ENCODE data around the gene FAM32A. TPM values are rescaled to one million over a fixed set of nuclear protein-coding genes. Genes with fewer than 3 reads are reported as not detected.

The FAM32A gene
- total RNA-seq, 1 donor from 2014 or later = 59.9 TPM

- TF ChIP-seq CTCF (IDR thresholded peaks at IDR 0.05) = no peak
- no peak overlapping the region for H3K27ac ChIP-seq
- ATAC-seq (no peak), DNase-seq (no peak)
- H3K9me3 ChIP-seq = no peaks in the 10 kb centered on the region
- no peak overlapping the region for H3K4me3 ChIP-seq
- intact Hi-C loops (cut with DNase I) = no loop called here
- no peaks in the 10 kb centered on the region for H3K27me3 ChIP-seq (ENCODE audit: low read depth)
- no peaks in the 10 kb centered on the region for H3K4me1 ChIP-seq
- peaks cover 98% of the 10 kb centered on the region for H3K36me3 ChIP-seq
Measured at GRCh38 chr19:16227837-16228636, 42.8 kb downstream of the FAM32A start.

DNA sequence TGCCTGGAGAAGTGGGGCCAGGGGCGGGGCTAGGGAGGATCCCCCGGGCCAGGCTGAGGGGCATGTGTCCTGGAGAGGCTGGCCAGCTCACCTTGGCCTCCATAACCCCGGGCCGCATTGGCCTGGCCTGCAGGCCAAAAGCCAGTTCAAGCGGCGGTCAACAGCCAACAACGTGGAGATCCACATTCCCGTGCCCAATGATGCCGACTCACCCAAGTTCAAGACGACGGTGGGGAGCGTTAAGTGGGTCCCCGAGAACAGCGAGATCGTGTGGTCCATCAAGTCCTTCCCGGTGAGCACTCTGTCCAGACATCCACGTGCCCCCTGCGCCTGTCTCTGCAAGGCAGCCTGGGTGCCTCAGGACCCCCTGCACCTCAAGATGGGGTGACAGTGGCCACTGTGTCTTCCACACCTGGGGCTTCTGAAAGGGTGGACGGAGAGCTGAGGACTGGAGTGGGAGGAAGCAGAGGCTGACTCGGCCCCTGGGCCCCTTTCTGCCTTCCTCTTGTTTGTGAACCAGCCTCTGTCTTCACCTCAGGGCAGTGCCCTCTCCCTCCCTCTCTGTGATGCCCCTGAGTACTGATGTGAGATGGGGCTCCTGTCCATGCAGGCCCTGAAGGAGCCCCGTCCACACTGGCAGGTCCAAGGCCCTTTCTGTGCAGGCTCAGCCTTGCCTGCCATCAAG lies 43.6 kb downstream of the FAM32A start:
- H3K27ac ChIP-seq = no peak overlapping the region
- no peaks in the 10 kb centered on the region for H3K9me3 ChIP-seq
- intact Hi-C loops (cut with DNase I) = no loop called here
- peaks cover 98% of the 10 kb centered on the region for H3K36me3 ChIP-seq
- no peak for ATAC-seq
- no peaks in the 10 kb centered on the region for H3K27me3 ChIP-seq (ENCODE audit: low read depth)
- no peak for DNase-seq
- TF ChIP-seq CTCF (IDR thresholded peaks at IDR 0.05) = no peak
- no peak overlapping the region for H3K4me3 ChIP-seq
- H3K4me1 ChIP-seq = no peaks in the 10 kb centered on the region

- no peak for TF ChIP-seq CTCF (IDR thresholded peaks at IDR 0.05)
- no peak for DNase-seq
Measured at GRCh38 chr19:16229322-16229641, 44.1 kb downstream of the FAM32A start.

DNA sequence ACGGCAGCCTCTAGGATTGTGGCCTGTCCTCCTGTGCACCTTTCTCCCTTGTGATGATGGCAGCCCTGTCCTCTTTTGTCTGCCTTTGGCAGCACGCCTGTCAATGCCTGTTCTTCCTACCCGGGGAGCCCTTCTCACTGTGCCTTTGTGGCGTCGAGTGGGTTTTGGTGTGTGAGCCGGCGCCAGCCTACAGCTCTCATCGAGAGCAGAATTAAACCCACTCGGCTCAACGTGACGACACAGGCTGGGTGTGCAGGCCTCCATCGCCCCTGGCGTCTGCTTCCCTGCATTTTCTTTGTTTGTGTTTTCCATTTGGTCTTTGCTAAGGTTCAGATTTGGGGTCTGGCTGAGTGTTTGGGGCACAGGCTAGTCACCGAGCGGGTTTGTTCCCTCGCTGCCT lies 46.9 kb downstream of the FAM32A start:
- intact Hi-C loops (cut with DNase I) = no loop called here

More at GRCh38 chr19:16229322-16229641, 44.1 kb downstream of the FAM32A start:
- no peak for ATAC-seq
- Histone ChIP-seq H3K27me3 (ENCODE audit: low read depth) (no peaks in the 10 kb centered on the region), H3K4me1 (no peaks in the 10 kb centered on the region), H3K4me3 (no peak overlapping the region), H3K9me3 (no peaks in the 10 kb centered on the region), H3K36me3 (peaks cover 98% of the 10 kb centered on the region), H3K27ac (no peak overlapping the region)
- intact Hi-C loops (cut with DNase I) = no loop called here

DNA sequence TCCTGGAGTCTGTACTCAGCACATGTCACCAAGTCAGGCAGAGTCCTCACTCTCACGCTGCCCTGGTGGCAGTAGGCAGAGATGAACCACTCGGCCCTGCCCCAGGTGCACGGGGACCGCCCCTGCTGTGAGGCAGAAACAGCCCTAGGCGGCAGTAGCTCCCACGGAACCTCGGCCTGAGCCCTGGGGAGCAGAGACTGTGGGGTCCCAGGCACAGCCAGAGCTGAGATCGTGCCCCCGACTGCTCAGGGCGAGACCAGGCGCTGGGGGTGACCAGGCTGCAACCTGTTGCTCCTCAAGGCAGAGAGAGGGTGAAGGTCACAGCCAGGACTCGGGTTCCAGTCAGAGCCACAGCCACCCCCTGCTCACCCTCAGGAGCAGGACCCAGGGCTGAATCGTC lies 47.4 kb downstream of the FAM32A start:
- H3K27me3 ChIP-seq (ENCODE audit: low read depth) = no peaks in the 10 kb centered on the region
- H3K9me3 ChIP-seq = no peaks in the 10 kb centered on the region
- no peaks in the 10 kb centered on the region for H3K4me1 ChIP-seq
- no peak for TF ChIP-seq CTCF (IDR thresholded peaks at IDR 0.05)
- intact Hi-C loops (cut with DNase I) = no loop called here
- peaks cover 87% of the 10 kb centered on the region for H3K36me3 ChIP-seq
- no peak overlapping the region for H3K4me3 ChIP-seq
- ATAC-seq (no peak), DNase-seq (no peak)
- H3K27ac ChIP-seq = no peak overlapping the region

More for the DNA sequence above, 46.9 kb downstream of the FAM32A start:
- Histone ChIP-seq H3K27ac (no peak overlapping the region), H3K4me1 (no peaks in the 10 kb centered on the region), H3K36me3 (peaks cover 91% of the 10 kb centered on the region), H3K27me3 (ENCODE audit: low read depth) (no peaks in the 10 kb centered on the region), H3K4me3 (no peak overlapping the region), H3K9me3 (no peaks in the 10 kb centered on the region)
- ATAC-seq (no peak), DNase-seq (no peak)
- TF ChIP-seq CTCF (IDR thresholded peaks at IDR 0.05) = no peak

All from lower lobe of right lung (tissue), 2 donors.